Keratinocyte (primary cell): Measurements from ENCODE around the gene UBL5.

ENCODE experiments used
- CTCF ChIP-seq, 3 experiments: IDR thresholded peaks in 1 of 3; conservative IDR thresholded peaks in 1 of 3; optimal IDR thresholded peaks in 1 of 3; 2 replicates in 2 of 3; 3 replicates in 1 of 3; pipeline versions ENCODE3 to v1.5.1; 2011; ENCODE audit warnings: low read length in 3 of 3, mild to moderate bottlenecking in 3 of 3, moderate library complexity in 2 of 3, control low read depth in 1 of 3, inconsistent platforms in 1 of 3; ENCODE audit not compliant: insufficient read depth in 2 of 3; ENCODE audit errors: extremely low read depth in 1 of 3
- EZH2 ChIP-seq: IDR thresholded peaks from one replicate; pipeline ENCODE4 v1.6.1; 2012; ENCODE audit warnings: inconsistent platforms, mild to moderate bottlenecking, low read length, moderate library complexity

DNA sequence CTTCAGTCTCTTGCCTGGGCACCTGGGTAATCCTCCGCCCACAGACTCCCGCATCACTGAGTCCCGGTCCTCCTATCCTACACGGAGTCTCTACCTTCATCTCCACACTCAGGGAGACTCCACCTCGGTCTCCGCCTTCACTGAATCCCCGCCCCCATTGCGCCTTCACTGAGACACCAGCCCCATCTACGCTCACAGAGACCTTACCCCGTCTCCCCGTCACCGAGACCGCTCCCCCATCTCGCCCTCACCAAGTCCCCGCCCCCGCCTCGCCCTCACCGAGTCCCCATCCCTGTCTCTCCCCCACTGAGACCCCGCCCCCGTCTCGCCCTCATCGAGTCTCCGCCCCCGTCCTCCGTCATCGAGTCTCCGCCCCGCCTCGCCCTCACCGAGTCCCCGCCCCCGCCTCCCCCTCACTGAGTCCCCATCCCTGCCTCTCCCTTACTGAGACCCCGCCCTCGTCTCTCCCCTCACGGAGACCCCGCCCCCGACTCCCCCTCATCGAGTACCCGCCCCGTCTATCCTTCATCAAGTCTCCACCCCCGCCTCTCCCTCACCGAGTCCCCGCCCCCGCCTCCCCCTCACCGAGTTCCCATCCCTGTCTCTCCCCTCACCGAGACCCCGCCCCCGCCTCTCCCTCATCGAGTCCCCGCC lies 36.0 kb upstream of the UBL5 start:
- TF ChIP-seq CTCF (optimal IDR thresholded peaks at IDR 0.05 in 1 of 3, IDR thresholded peaks at IDR 0.05 in 1 of 3, conservative IDR thresholded peaks at IDR 0.05 in 1 of 3; ENCODE audit: extremely low read depth in 1 of 3, insufficient read depth in 2 of 3, low read length in 3 of 3) (no peak), EZH2 (no peak)
